Neuronal stem cell (in vitro differentiated cells): ENCODE measurements around the gene TH.

ENCODE experiments used
- DNase-seq: peaks from one replicate; pipeline ENCODE4 v3.0.0-alpha.2; 2013; ENCODE audit warnings: low spot score
- H2AFZ ChIP-seq: one replicate; pipeline ENCODE4 v1.6.1; 2013; ENCODE audit warnings: mild to moderate bottlenecking, low read length, inconsistent platforms
- H2AK5ac ChIP-seq: 2 replicates; pipeline ENCODE4 v1.6.1; 2013; ENCODE audit warnings: low read depth, mild to moderate bottlenecking, inconsistent platforms, low read length, moderate library complexity, mixed read lengths
- H2BK120ac ChIP-seq: 2 replicates; pipeline ENCODE4 v1.6.1; 2013; ENCODE audit warnings: low read depth, mild to moderate bottlenecking, inconsistent platforms, low read length, moderate library complexity, mixed read lengths
- H2BK12ac ChIP-seq: one replicate; pipeline ENCODE4 v1.6.1; 2013; ENCODE audit warnings: low read length, inconsistent platforms
- H2BK15ac ChIP-seq: 2 replicates; pipeline ENCODE4 v1.6.1; 2013; ENCODE audit warnings: mild to moderate bottlenecking, low read length, inconsistent platforms, mixed read lengths
- H2BK5ac ChIP-seq: one replicate; pipeline ENCODE4 v1.6.1; 2013; ENCODE audit warnings: inconsistent platforms, mild to moderate bottlenecking, low read length, moderate library complexity
- H3K14ac ChIP-seq: one replicate; pipeline ENCODE4 v1.6.1; 2013; ENCODE audit warnings: low read length, inconsistent platforms
- H3K18ac ChIP-seq: 2 replicates; pipeline ENCODE4 v1.6.1; 2013; ENCODE audit warnings: low read length, inconsistent platforms
- H3K23ac ChIP-seq: 2 replicates; pipeline ENCODE4 v1.6.1; 2013; ENCODE audit warnings: low read depth, mild to moderate bottlenecking, mixed read lengths, low read length, inconsistent platforms; ENCODE audit not compliant: poor library complexity
- H3K27ac ChIP-seq: replicated peaks from 3 replicates; pipeline ENCODE4 v1.5.1; 2013; ENCODE audit warnings: low read length, inconsistent platforms
- H3K27me3 ChIP-seq, 3 experiments: 2 replicates each; pipeline ENCODE4 v1.6.1; 2013; ENCODE audit warnings: low read length in 3 of 3, mild to moderate bottlenecking in 2 of 3, inconsistent platforms in 1 of 3, low read depth in 1 of 3, mixed read lengths in 1 of 3, moderate library complexity in 1 of 3; ENCODE audit not compliant: control insufficient read depth in 3 of 3, insufficient read depth in 3 of 3
- H3K36me3 ChIP-seq, 2 donors: replicated peaks in 1 of 2; 2 replicates each; pipeline ENCODE4 v1.6.1; 2013; ENCODE audit warnings: low read length in 2 of 2; ENCODE audit not compliant: control insufficient read depth in 2 of 2, insufficient read depth in 2 of 2
- H3K4ac ChIP-seq: 2 replicates; pipeline ENCODE4 v1.6.1; 2013; ENCODE audit warnings: inconsistent platforms, mild to moderate bottlenecking, low read length, moderate library complexity
- H3K4me1 ChIP-seq, 2 donors: 1 replicate in 1 of 2; 2 replicates in 1 of 2; pipeline ENCODE4 v1.6.1; 2013; ENCODE audit warnings: low read length in 2 of 2, low read depth in 1 of 2; ENCODE audit not compliant: control insufficient read depth in 2 of 2, insufficient read depth in 1 of 2
- H3K4me2 ChIP-seq: one replicate; pipeline ENCODE4 v1.6.1; 2013; ENCODE audit warnings: mild to moderate bottlenecking, low read length, inconsistent platforms; ENCODE audit not compliant: insufficient read depth, poor library complexity, severe bottlenecking
- H3K4me3 ChIP-seq, 2 donors: 2 replicates each; pipeline ENCODE4 v1.5.1; 2013; ENCODE audit warnings: low read length in 2 of 2, mild to moderate bottlenecking in 2 of 2, inconsistent platforms in 1 of 2, moderate library complexity in 1 of 2
- H3K79me1 ChIP-seq: one replicate; pipeline ENCODE4 v1.6.1; 2013; ENCODE audit warnings: low read depth, mild to moderate bottlenecking, inconsistent platforms, low read length, moderate library complexity
- H3K9ac ChIP-seq: one replicate; pipeline ENCODE4 v1.6.1; 2013; ENCODE audit warnings: mild to moderate bottlenecking, low read depth, low read length, inconsistent platforms; ENCODE audit not compliant: poor library complexity
- H3K9me3 ChIP-seq, 2 donors: replicated peaks in 1 of 2; 2 replicates each; pipeline versions ENCODE3 to v1.6.1; 2013; ENCODE audit warnings: low read length in 2 of 2, mild to moderate bottlenecking in 2 of 2, inconsistent platforms in 1 of 2, low read depth in 1 of 2, mixed read lengths in 1 of 2, moderate library complexity in 1 of 2; ENCODE audit not compliant: control insufficient read depth in 2 of 2, insufficient read depth in 1 of 2
- H4K8ac ChIP-seq: one replicate; pipeline ENCODE4 v1.6.1; 2013; ENCODE audit warnings: low read depth, mild to moderate bottlenecking, inconsistent platforms, low read length, moderate library complexity
- H4K91ac ChIP-seq: one replicate; pipeline ENCODE4 v1.6.1; 2013; ENCODE audit warnings: low read length, low read depth, mild to moderate bottlenecking, inconsistent platforms; ENCODE audit not compliant: poor library complexity
- WGBS, 2 donors: extraction: QIAGEN DNeasy Blood & Tissue Kit; methylation state at CpG; one replicate each; pipeline ENCODE4 v1.1.7; 2013; ENCODE audit warnings: missing lambda C conversion rate in 2 of 2, mixed read lengths in 1 of 2; ENCODE audit not compliant: insufficient read length in 2 of 2, insufficient replicate concordance in 1 of 2; ENCODE audit errors: extremely low coverage in 2 of 2; 5-methylcytosine and 5-hydroxymethylcytosine counted together

TH gene

GRCh38 chr11:2218031-2218633 is 46.5 kb upstream of the TH start:
- Histone ChIP-seq H3K4me1 (peaks cover 12 to 13% of the 10 kb centered on the region in 2 donors), H3K4ac (no peak overlapping the region), H3K79me1 (no peaks in the 10 kb centered on the region), H3K9me3 (peaks cover 0 to 9% of the 10 kb centered on the region in 2 donors), H3K14ac (no peak overlapping the region), H3K27ac (no peak overlapping the region), H4K8ac (no peak overlapping the region), H2BK120ac (no peak overlapping the region), H2AK5ac (no peak overlapping the region), H3K18ac (no peak overlapping the region), H2BK15ac (peak overlapping the region; percentile 65), H3K23ac (no peak overlapping the region), H3K4me2 (no peak overlapping the region), H3K9ac (no peak overlapping the region), H3K36me3 (no peaks in the 10 kb centered on the region), H2BK5ac (no peak overlapping the region), H2AFZ (no peak overlapping the region), H2BK12ac (no peak overlapping the region), H3K27me3 (peaks cover 0 to 2% (median 0%) of the 10 kb centered on the region in 3 experiments), H3K4me3 (no peak overlapping the region), H4K91ac (peak overlapping the region; percentile 77)
- WGBS, 2 donors = no CpG with 5 or more reads among the region's 3 CpGs
- DNase-seq = no peak

GRCh38 chr11:2217211-2218030 is 45.8 kb upstream of the TH start:
- H3K4ac ChIP-seq = no peak overlapping the region
- peak overlapping the region; percentile 19 for H4K8ac ChIP-seq
- H3K4me1 ChIP-seq = peaks cover 16 to 18% of the 10 kb centered on the region in 2 donors
- H2AK5ac ChIP-seq = peak overlapping the region; percentile 92
- no peak overlapping the region for H2BK5ac ChIP-seq
- H3K36me3 ChIP-seq = no peaks in the 10 kb centered on the region
- no peak overlapping the region for H2AFZ ChIP-seq
- H3K14ac ChIP-seq = no peak overlapping the region
- H2BK12ac ChIP-seq = peak overlapping the region; percentile 99
- H4K91ac ChIP-seq = peak overlapping the region; percentile 70
- peaks cover 0 to 2% (median 0%) of the 10 kb centered on the region in 3 experiments for H3K27me3 ChIP-seq
- WGBS, 2 donors = no CpG with 5 or more reads among the region's 23 CpGs
- no peak overlapping the region for H3K27ac ChIP-seq
- no peak overlapping the region for H3K4me3 ChIP-seq
- H2BK15ac ChIP-seq = peak overlapping the region; percentile 65
- no peak for DNase-seq
- H3K9ac ChIP-seq = no peak overlapping the region
- peaks cover 0 to 9% of the 10 kb centered on the region in 2 donors for H3K9me3 ChIP-seq
- no peaks in the 10 kb centered on the region for H3K79me1 ChIP-seq
- H3K23ac ChIP-seq = no peak overlapping the region
- peak overlapping the region; percentile 78 for H3K18ac ChIP-seq
- no peak overlapping the region for H3K4me2 ChIP-seq
- peak overlapping the region; percentile 68 for H2BK120ac ChIP-seq

GRCh38 chr11:2216400-2217064 is 44.9 kb upstream of the TH start:
- Histone ChIP-seq H2AK5ac (peak overlapping the region; percentile 95), H4K8ac (peak overlapping the region; percentile 27), H2BK15ac (peak overlapping the region; percentile 84), H3K27ac (no peak overlapping the region), H3K36me3 (no peaks in the 10 kb centered on the region), H3K4me2 (no peak overlapping the region), H3K4ac (no peak overlapping the region), H2BK12ac (peak overlapping the region; percentile 93), H3K23ac (no peak overlapping the region), H2BK5ac (peak overlapping the region; percentile 27), H3K9ac (peak overlapping the region; percentile 3), H4K91ac (peak overlapping the region; percentile 93), H3K79me1 (no peaks in the 10 kb centered on the region), H3K14ac (peak overlapping the region; percentile 31), H3K9me3 (peaks cover 0 to 9% of the 10 kb centered on the region in 2 donors), H2AFZ (no peak overlapping the region), H3K4me3 (peak overlapping the region in 1 of 2 donors; percentile 46), H3K27me3 (peaks cover 0 to 2% (median 0%) of the 10 kb centered on the region in 3 experiments), H3K18ac (peak overlapping the region; percentile 68), H3K4me1 (peaks cover 18% of the 10 kb centered on the region in 2 donors), H2BK120ac (peak overlapping the region; percentile 85)
- no peak for DNase-seq
- no CpG with 5 or more reads among the region's 9 CpGs for WGBS, 2 donors
